GM19035 (cell line): ENCODE data around the gene SYPL2.
A peak's percentile ranks its signal among the peaks of the same experiment; 100 is the strongest.

Experiments used
- ATAC-seq: cut with Tn5 transposase; IDR thresholded peaks from one replicate; pipeline ENCODE4 v1.9.1; 2021; ENCODE audit not compliant: unreplicated experiment

SYPL2 gene

GRCh38 chr1:109513110-109513710 is 46.9 kb downstream of the SYPL2 start:
- no peak for ATAC-seq

GRCh38 chr1:109514846-109515245 is 48.5 kb downstream of the SYPL2 start:
- ATAC-seq, result no peak

- no peak for ATAC-seq
These were observed 50.5 kb downstream of the SYPL2 start for GRCh38 chr1:109516872-109517271.

GRCh38 chr1:109517337-109517736 is 51.0 kb downstream of the SYPL2 start:
- ATAC-seq, result no peak

GRCh38 chr1:109521002-109521951 is 54.9 kb downstream of the SYPL2 start:
- no peak for ATAC-seq

- ATAC-seq, result no peak
These were observed 55.7 kb downstream of the SYPL2 start for GRCh38 chr1:109522026-109522425.

GRCh38 chr1:109523706-109524105 is 57.4 kb downstream of the SYPL2 start:
- ATAC-seq, result no peak

GRCh38 chr1:109527098-109527811 is 60.9 kb downstream of the SYPL2 start:
- ATAC-seq, result peak; percentile 71

GRCh38 chr1:109527846-109528695 is 61.7 kb downstream of the SYPL2 start:
- ATAC-seq, result no peak

GRCh38 chr1:109528712-109529111 is 62.4 kb downstream of the SYPL2 start:
- ATAC-seq, result no peak

- no peak for ATAC-seq
These were observed 63.6 kb downstream of the SYPL2 start for GRCh38 chr1:109529881-109530456.

GRCh38 chr1:109530457-109531087 is 64.2 kb downstream of the SYPL2 start:
- no peak for ATAC-seq

GRCh38 chr1:109531380-109531779 is 65.0 kb downstream of the SYPL2 start:
- no peak for ATAC-seq
